ENCODE results near the gene CAMKK1. TPM values are rescaled to one million over a fixed set of nuclear protein-coding genes. Genes with fewer than 3 reads are reported as not detected.
A peak's percentile ranks its signal among the peaks of the same experiment; 100 is the strongest.

Gene CAMKK1
- total and polyA plus RNA-seq, 11 donors = 2.0 to 6.8 (median 4.2) TPM

DNA sequence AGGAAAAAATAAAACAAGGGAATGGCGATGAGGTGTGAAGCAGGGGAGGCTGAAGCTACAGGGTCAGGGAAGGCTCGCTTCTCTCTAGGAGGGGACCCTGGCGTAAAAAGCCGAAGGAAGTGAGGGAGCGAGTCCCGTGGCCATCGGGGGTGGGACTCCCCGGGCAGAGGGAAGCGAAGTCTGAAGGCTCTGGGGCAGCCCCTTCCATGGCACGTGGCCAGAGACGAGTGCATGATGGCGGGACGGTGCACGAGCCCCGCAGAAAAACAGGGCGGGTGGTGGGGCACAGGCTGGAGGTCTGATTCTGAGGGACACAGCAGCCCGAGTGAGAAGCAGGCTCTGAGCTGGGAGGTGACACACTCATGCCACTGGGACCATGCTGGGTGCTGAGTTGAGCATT, 25.7 kb downstream of the CAMKK1 start:
- intact Hi-C loops (cut with DNase I) = loop anchor here in 6 of 10 donors (5.0 to 10.0 kb wide), 5 partner anchors 35 to 205 kb away; no protein-coding TSS in a partner anchor
- 79 to 84% (median 81%) methylated on average over 17 of the region's 17 CpGs for WGBS, 4 donors
- H3K4me1 ChIP-seq = peaks cover 0 to 16% (median 6%) of the 10 kb centered on the region in 12 donors
- H3K36me3 ChIP-seq = peaks cover 0 to 6% (median 2%) of the 10 kb centered on the region in 9 donors
- no peak for ATAC-seq
- no peaks in the 10 kb centered on the region for H3K27me3 ChIP-seq
- H3K27ac ChIP-seq = no peak overlapping the region
- no peak overlapping the region for H3K4me3 ChIP-seq
- TF ChIP-seq POLR2A (IDR thresholded peaks at IDR 0.05) = no peak
- TF ChIP-seq, protein P1, sequence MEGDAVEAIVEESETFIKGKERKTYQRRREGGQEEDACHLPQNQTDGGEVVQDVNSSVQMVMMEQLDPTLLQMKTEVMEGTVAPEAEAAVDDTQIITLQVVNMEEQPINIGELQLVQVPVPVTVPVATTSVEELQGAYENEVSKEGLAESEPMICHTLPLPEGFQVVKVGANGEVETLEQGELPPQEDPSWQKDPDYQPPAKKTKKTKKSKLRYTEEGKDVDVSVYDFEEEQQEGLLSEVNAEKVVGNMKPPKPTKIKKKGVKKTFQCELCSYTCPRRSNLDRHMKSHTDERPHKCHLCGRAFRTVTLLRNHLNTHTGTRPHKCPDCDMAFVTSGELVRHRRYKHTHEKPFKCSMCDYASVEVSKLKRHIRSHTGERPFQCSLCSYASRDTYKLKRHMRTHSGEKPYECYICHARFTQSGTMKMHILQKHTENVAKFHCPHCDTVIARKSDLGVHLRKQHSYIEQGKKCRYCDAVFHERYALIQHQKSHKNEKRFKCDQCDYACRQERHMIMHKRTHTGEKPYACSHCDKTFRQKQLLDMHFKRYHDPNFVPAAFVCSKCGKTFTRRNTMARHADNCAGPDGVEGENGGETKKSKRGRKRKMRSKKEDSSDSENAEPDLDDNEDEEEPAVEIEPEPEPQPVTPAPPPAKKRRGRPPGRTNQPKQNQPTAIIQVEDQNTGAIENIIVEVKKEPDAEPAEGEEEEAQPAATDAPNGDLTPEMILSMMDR (IDR thresholded peaks at IDR 0.05) = no peak
- DNase-seq = no peak
- no peaks in the 10 kb centered on the region for H3K9me3 ChIP-seq

DNA sequence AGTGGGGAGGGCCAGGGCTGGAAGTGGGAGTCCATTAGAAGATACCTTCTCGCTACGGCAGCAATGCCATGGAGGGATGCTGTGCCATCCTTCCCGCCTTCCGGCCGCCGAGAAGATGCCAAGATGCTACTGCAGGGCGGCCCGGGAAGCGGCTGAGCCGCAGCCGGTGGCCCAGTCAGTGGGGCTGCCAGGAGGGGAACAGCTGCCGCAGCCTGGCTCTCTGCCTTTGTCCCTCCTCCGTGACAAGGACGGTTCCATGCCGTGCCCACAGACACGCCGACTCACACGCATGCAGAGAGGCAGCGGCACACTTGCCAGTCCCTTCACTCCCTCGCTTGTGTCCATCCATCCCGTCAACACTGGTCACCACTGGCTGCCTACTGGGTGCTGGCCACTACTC, 26.6 kb downstream of the CAMKK1 start:
- Histone ChIP-seq H3K9me3 (no peaks in the 10 kb centered on the region), H3K4me1 (peaks cover 0 to 15% (median 6%) of the 10 kb centered on the region in 12 donors), H3K4me3 (no peak overlapping the region), H3K27ac (no peak overlapping the region), H3K27me3 (no peaks in the 10 kb centered on the region), H3K36me3 (peaks cover 0 to 8% (median 4%) of the 10 kb centered on the region in 9 donors)
- no peak for ATAC-seq
- intact Hi-C loops (cut with DNase I) = loop anchor here in 6 of 10 donors (5.0 to 10.0 kb wide), 5 partner anchors 36 to 206 kb away; no protein-coding TSS in a partner anchor
- DNase-seq = no peak
- 95 to 97% (median 96%) methylated on average over 17 to 21 of the region's 21 CpGs for WGBS, 4 donors
- TF ChIP-seq, protein P1 (IDR thresholded peaks at IDR 0.05) = no peak
- TF ChIP-seq POLR2A (IDR thresholded peaks at IDR 0.05) = no peak

DNA sequence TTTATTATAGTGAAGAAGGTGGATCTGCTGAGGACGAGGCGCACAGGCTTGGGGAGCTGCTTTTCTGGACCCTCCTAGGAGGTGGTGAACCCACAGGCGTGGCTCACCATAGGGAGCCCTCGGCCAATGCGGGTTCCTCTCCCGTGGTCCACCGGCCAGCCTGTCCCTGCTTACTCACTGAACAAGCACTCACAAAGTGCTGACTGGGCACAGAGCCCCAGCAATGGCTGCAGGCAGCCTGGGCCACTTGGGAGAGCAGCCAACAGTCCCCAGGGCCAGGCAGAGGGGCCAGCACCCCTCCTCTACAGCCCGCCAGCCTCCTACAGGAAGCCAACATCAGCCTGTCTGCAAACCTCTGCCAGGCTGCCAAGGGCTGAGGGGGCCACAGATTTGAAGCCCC, 27.7 kb downstream of the CAMKK1 start:
- peaks cover 0 to 9% (median 0%) of the 10 kb centered on the region in 12 donors for H3K4me1 ChIP-seq
- WGBS, 4 donors = 52 to 88% (median 79%) methylated on average over 2 to 8 of the region's 8 CpGs
- no peak overlapping the region for H3K4me3 ChIP-seq
- no peak overlapping the region for H3K27ac ChIP-seq
- DNase-seq = peak in 2 of 5 donors; percentile 44 to 48
- H3K27me3 ChIP-seq = no peaks in the 10 kb centered on the region
- TF ChIP-seq, protein P1 (IDR thresholded peaks at IDR 0.05) = no peak
- TF ChIP-seq POLR2A (IDR thresholded peaks at IDR 0.05) = no peak
- intact Hi-C loops (cut with DNase I) = loop anchor here in 7 of 10 donors (2.0 to 10.0 kb wide), 6 partner anchors 37 to 207 kb away; no protein-coding TSS in a partner anchor
- H3K36me3 ChIP-seq = peaks cover 0 to 16% (median 13%) of the 10 kb centered on the region in 9 donors
- peak in 2 of 4 donors; percentile 62 to 65 for ATAC-seq
- H3K9me3 ChIP-seq = no peaks in the 10 kb centered on the region

DNA sequence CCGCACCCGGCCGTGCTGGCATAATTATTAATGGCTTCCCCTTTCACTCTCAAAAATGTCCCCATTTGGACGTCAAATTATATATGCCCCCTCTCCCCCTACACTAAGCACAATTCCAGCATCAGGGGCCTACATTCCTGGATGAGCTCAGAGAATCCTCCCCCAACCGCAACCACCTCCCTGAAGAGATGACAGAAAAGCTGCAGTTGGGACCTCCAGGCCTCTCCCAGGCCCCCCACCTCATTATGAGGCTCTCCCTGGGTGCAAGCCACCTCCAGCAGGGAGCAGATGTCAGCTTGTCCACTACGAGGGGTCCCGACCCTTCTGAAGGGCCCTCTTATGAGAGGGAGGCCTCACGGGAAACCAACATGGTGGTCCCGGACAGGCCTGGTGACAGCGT, 28.3 kb downstream of the CAMKK1 start:
- 91 to 94% (median 93%) methylated on average over 6 to 10 of the region's 10 CpGs for WGBS, 4 donors
- H3K27ac ChIP-seq = no peak overlapping the region
- TF ChIP-seq, protein P1 (IDR thresholded peaks at IDR 0.05) = no peak
- no peak for TF ChIP-seq POLR2A (IDR thresholded peaks at IDR 0.05)
- ATAC-seq (no peak), DNase-seq (no peak)
- no peaks in the 10 kb centered on the region for H3K27me3 ChIP-seq
- H3K9me3 ChIP-seq = no peaks in the 10 kb centered on the region
- peaks cover 0 to 9% (median 0%) of the 10 kb centered on the region in 12 donors for H3K4me1 ChIP-seq
- H3K4me3 ChIP-seq = no peak overlapping the region
- intact Hi-C loops (cut with DNase I) = loop anchor here in 6 of 10 donors (2.0 to 10.0 kb wide), 6 partner anchors 43 to 143 kb away; no protein-coding TSS in a partner anchor
- peaks cover 0 to 17% (median 13%) of the 10 kb centered on the region in 9 donors for H3K36me3 ChIP-seq
